ENCODE measurements around the gene THRAP3. TPM values are rescaled to one million over a fixed set of nuclear protein-coding genes. Genes with fewer than 3 reads are reported as not detected.

THRAP3 gene
- total and polyA plus RNA-seq, 9 of the 15 experiments (the other 6 are each of a cell fraction or from before 2014, with no cell fraction given) = 66.2 to 135 (median 113) TPM

DNA sequence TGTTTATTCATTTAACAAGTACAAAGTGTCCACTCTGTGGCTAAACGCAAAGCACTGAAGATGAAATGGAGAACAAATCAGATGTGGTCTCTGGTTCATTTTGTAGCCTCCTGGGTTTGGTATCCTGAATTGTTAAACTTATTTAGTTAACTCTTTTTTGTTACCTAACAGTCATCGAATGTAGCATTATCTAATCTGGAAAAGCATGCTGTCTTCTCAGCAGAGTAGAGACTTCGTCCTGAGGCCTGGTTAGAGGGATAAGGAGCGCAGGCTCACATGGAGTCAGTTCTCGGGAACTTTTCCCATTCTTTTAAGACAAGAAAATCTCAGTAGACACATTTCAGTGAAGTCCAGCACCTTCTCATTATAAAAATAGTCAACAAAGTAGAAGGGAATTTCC lies 48.8 kb downstream of the THRAP3 start (continued):
- TF ChIP-seq ZNF12 (CRISPR knock-in tag; IDR thresholded peaks at IDR 0.05) = no peak
- TF ChIP-seq RBM25 (IDR thresholded peaks at IDR 0.05; ENCODE audit: low read depth, low read length, severe bottlenecking) = no peak
- TF ChIP-seq PCBP1 (IDR thresholded peaks at IDR 0.05; ENCODE audit: low read depth, low read length, poor library complexity, severe bottlenecking) = no peak
- TF ChIP-seq CUX1 (CRISPR knock-in tag; IDR thresholded peaks at IDR 0.05) = no peak
- TF ChIP-seq BRCA1 (IDR thresholded peaks at IDR 0.05) = no peak
- no peak for TF ChIP-seq BRCA1 (CRISPR knock-in tag; IDR thresholded peaks at IDR 0.05)
- no peak for TF ChIP-seq NFE2 (IDR thresholded peaks at IDR 0.05; ENCODE audit: low read depth)
- TF ChIP-seq, protein P1, sequence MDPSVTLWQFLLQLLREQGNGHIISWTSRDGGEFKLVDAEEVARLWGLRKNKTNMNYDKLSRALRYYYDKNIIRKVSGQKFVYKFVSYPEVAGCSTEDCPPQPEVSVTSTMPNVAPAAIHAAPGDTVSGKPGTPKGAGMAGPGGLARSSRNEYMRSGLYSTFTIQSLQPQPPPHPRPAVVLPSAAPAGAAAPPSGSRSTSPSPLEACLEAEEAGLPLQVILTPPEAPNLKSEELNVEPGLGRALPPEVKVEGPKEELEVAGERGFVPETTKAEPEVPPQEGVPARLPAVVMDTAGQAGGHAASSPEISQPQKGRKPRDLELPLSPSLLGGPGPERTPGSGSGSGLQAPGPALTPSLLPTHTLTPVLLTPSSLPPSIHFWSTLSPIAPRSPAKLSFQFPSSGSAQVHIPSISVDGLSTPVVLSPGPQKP (CRISPR knock-in tag; IDR thresholded peaks at IDR 0.05) = no peak
- peak; percentile 64 for TF ChIP-seq GATA2 (CRISPR knock-in tag; IDR thresholded peaks at IDR 0.05)
- peak; percentile 58; the same call in 1 of the 2 replicates for TF ChIP-seq ZNF644 (tag; IDR thresholded peaks at IDR 0.05; ENCODE audit: low read depth)
- TF ChIP-seq, protein P2, sequence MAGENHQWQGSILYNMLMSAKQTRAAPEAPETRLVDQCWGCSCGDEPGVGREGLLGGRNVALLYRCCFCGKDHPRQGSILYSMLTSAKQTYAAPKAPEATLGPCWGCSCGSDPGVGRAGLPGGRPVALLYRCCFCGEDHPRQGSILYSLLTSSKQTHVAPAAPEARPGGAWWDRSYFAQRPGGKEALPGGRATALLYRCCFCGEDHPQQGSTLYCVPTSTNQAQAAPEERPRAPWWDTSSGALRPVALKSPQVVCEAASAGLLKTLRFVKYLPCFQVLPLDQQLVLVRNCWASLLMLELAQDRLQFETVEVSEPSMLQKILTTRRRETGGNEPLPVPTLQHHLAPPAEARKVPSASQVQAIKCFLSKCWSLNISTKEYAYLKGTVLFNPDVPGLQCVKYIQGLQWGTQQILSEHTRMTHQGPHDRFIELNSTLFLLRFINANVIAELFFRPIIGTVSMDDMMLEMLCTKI (IDR thresholded peaks at IDR 0.05; ENCODE audit: partially characterized antibody) = no peak
- no peak for TF ChIP-seq EHMT2 (IDR thresholded peaks at IDR 0.05)
- no peak for TF ChIP-seq ZNF76 (CRISPR knock-in tag; IDR thresholded peaks at IDR 0.05; ENCODE audit: borderline replicate concordance)
- no peak for TF ChIP-seq CLOCK (CRISPR knock-in tag; IDR thresholded peaks at IDR 0.05; ENCODE audit: borderline replicate concordance)
- no peak for TF ChIP-seq HIVEP1 (CRISPR knock-in tag; IDR thresholded peaks at IDR 0.05)
- TF ChIP-seq ZFX (CRISPR knock-in tag; IDR thresholded peaks at IDR 0.05) = peak; percentile 38; the same call in 1 of the 2 replicates
- no peak for TF ChIP-seq PHF8 (IDR thresholded peaks at IDR 0.05; ENCODE audit: borderline replicate concordance, low read length)

Measured in K562 (cell line).